T-helper 1 cell (primary cell): Measurements from ENCODE around the gene ADORA1.

Experiments used
- DNase-seq, 5 donors: peaks; one replicate each; pipeline ENCODE4 v3.0.0-alpha.2; 2012 to 2020
- total RNA-seq, 4 donors: gene quantifications; one replicate each; lab custom pipeline; 2026; lab: John Stamatoyannopoulos, UW

Gene ADORA1
- 0 reads per million in 4 donors for total RNA-seq

- no peak for DNase-seq
Observed at GRCh38 chr1:203127666-203128430, at the start of gene ADORA1. Gene ADORA1 (plus strand): TSS chr1:203127726. CDS start chr1:203128842, 1,116 bp downstream.

GRCh38 chr1:203077956-203078355 lies 49.6 kb upstream of the ADORA1 start:
- DNase-seq: no peak

- no peak for DNase-seq
Observed at GRCh38 chr1:203078478-203078877, 49.0 kb upstream of the ADORA1 start.

- no peak for DNase-seq
Observed at GRCh38 chr1:203080456-203080855, 47.1 kb upstream of the ADORA1 start.

GRCh38 chr1:203081465-203082230 lies 45.9 kb upstream of the ADORA1 start:
- DNase-seq: no peak

- DNase-seq: no peak
Observed at GRCh38 chr1:203082231-203082505, 45.4 kb upstream of the ADORA1 start.

GRCh38 chr1:203082571-203083462 lies 44.7 kb upstream of the ADORA1 start:
- DNase-seq: no peak

GRCh38 chr1:203083463-203083921 lies 44.0 kb upstream of the ADORA1 start:
- DNase-seq: no peak

- no peak for DNase-seq
Observed at GRCh38 chr1:203084588-203085527, 42.7 kb upstream of the ADORA1 start.

- no peak for DNase-seq
Observed at GRCh38 chr1:203085528-203086406, 41.8 kb upstream of the ADORA1 start, which contains the start of gene MYOG. Gene MYOG (minus strand): TSS chr1:203086012. CDS start chr1:203085961, 51 bp downstream.

- DNase-seq: no peak
Observed at GRCh38 chr1:203086992-203087763, 40.3 kb upstream of the ADORA1 start.

- DNase-seq: no peak
Observed at GRCh38 chr1:203088441-203088840, 39.1 kb upstream of the ADORA1 start.

- no peak for DNase-seq
Observed at GRCh38 chr1:203089001-203089650, 38.4 kb upstream of the ADORA1 start.

GRCh38 chr1:203089651-203090045 lies 37.9 kb upstream of the ADORA1 start:
- no peak for DNase-seq

- DNase-seq: no peak
Observed at GRCh38 chr1:203090421-203091198, 36.9 kb upstream of the ADORA1 start.

- no peak for DNase-seq
Observed at GRCh38 chr1:203091199-203091477, 36.4 kb upstream of the ADORA1 start.

- DNase-seq: no peak
Observed at GRCh38 chr1:203091761-203092330, 35.7 kb upstream of the ADORA1 start.

- no peak for DNase-seq
Observed at GRCh38 chr1:203093754-203094410, 33.6 kb upstream of the ADORA1 start.
